Prostate gland (tissue), 2 donors: ENCODE measurements around the gene ADCYAP1R1.

Experiments used
- POLR2A ChIP-seq: fragments of 450-650 bp; IDR thresholded peaks from one replicate; pipeline ENCODE4 v1.6.1; 2016; ENCODE audit warnings: antibody characterized with exemption, mild to moderate bottlenecking
- TF ChIP-seq, protein P1 (sequence below), 4 experiments: fragments of 200-600 bp in 2 of 4; fragments of 450-650 bp in 2 of 4; sonication (generic) in 2 of 4; IDR thresholded peaks; 1 replicate in 3 of 4; 2 replicates in 1 of 4; pipeline ENCODE4 v1.5.1; 2016 to 2019; ENCODE audit warnings: antibody characterized with exemption in 4 of 4, mild to moderate bottlenecking in 2 of 4, moderate library complexity in 2 of 4

DNA sequence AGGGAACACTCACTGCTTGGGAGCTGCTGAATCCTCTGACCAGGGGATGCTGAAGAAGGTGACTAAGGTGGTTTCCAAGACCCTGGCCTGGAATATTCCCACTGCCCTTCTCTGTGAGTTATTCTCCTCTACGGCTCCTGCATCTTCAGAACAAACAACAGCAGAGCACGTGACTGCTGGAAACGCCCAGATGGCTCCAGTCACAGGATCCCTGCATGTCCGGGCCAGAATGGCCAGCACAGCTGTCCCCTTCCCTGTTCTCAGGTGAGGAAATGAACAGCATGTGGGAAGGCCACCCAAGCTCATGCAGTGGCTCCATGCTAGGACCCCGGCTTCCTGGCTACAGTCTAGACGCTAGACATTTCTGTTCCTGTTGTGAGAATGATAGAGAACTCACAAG lies 45.3 kb upstream of the ADCYAP1R1 start:
- TF ChIP-seq, protein P1, sequence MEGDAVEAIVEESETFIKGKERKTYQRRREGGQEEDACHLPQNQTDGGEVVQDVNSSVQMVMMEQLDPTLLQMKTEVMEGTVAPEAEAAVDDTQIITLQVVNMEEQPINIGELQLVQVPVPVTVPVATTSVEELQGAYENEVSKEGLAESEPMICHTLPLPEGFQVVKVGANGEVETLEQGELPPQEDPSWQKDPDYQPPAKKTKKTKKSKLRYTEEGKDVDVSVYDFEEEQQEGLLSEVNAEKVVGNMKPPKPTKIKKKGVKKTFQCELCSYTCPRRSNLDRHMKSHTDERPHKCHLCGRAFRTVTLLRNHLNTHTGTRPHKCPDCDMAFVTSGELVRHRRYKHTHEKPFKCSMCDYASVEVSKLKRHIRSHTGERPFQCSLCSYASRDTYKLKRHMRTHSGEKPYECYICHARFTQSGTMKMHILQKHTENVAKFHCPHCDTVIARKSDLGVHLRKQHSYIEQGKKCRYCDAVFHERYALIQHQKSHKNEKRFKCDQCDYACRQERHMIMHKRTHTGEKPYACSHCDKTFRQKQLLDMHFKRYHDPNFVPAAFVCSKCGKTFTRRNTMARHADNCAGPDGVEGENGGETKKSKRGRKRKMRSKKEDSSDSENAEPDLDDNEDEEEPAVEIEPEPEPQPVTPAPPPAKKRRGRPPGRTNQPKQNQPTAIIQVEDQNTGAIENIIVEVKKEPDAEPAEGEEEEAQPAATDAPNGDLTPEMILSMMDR (IDR thresholded peaks at IDR 0.05): no peak
- no peak for TF ChIP-seq POLR2A
